Pancreas (tissue), 10 donors: ENCODE data around the gene KMT2D. TPM values are rescaled to one million over a fixed set of nuclear protein-coding genes. Genes with fewer than 3 reads are reported as not detected.

Source experiments
- ATAC-seq, 4 donors: fragments of 200-7000 bp; cut with Tn5 transposase; one replicate each; pipeline versions ENCODE4 v1.8.0 to v1.9.1; 2020; ENCODE audit warnings: mild to moderate bottlenecking in 4 of 4, moderate library complexity in 4 of 4
- DNase-seq, 6 donors: peaks; one replicate each; pipeline ENCODE4 v3.0.0-alpha.2; 2020
- FAIRE-seq: peaks from 2 replicates; lab custom pipeline; 2012; peaks lifted over from hg19 to GRCh38; lab: Jason Lieb, UNC
- H3K27ac ChIP-seq, 4 donors: fragments of 200-600 bp; sonication (generic); 1 replicate in 3 of 4; 2 replicates in 1 of 4; pipeline versions ENCODE4 v1.5.0 to v1.8.0; 2020
- H3K27me3 ChIP-seq, 4 donors: fragments of 200-600 bp; one replicate each; pipeline ENCODE4 v1.8.0; 2021
- H3K36me3 ChIP-seq, 3 donors: fragments of 200-600 bp; sonication (generic) in 1 of 3; one replicate each; pipeline versions ENCODE4 v1.5.0 to v1.8.0; 2020 to 2021
- H3K4me1 ChIP-seq, 3 donors: fragments of 200-600 bp; one replicate each; pipeline ENCODE4 v1.8.0; 2021
- H3K4me3 ChIP-seq, 4 donors: fragments of 200-600 bp; sonication (generic) in 2 of 4; one replicate each; pipeline versions ENCODE4 v1.5.0 to v1.8.0; 2020 to 2021
- H3K9me3 ChIP-seq, 4 donors: fragments of 200-600 bp; one replicate each; pipeline ENCODE4 v1.8.0; 2021
- WGBS, 2 donors: extraction: QIAGEN DNeasy Blood & Tissue Kit; methylation state at CpG; one replicate each; pipeline ENCODE4 v1.1.7; 2013; 5-methylcytosine and 5-hydroxymethylcytosine counted together
- intact Hi-C, 3 donors: fragments of 100-400 bp; cut with DNase I; formaldehyde crosslinking; loops; one replicate each; pipeline versions ENCODE4 v1.11.1 to v1.14.2; 2022
- polyA plus RNA-seq, 2 donors: library from polyadenylated mRNA; stranded (reverse); fragments of 200-250 nt; gene quantifications; one replicate each; pipeline ENCODE4 v1.2.3, GENCODE V29; 2013
- total RNA-seq, 6 donors: library from RNA; stranded (reverse); fragmentation: NEBNext Ultra II Directional in 4 of 6; extraction: Animal tissue kit (Norgen Biotek cat#: 25700) in 4 of 6; gene quantifications; one replicate each; pipeline versions ENCODE4 v1.2.1 to v1.2.4, GENCODE V29; 2021 to 2023
- TF ChIP-seq, protein P1 (sequence below), 4 donors: fragments of 200-600 bp; sonication (generic) in 3 of 4; IDR thresholded peaks; one replicate each; pipeline versions ENCODE4 v1.5.0 to v1.8.0; 2021; ENCODE audit warnings: antibody characterized with exemption in 4 of 4
- donor health status: healthy with polysubstance abuse.
- donor health status: DM: no; HTN: no; CAD: no; lungs with moderate emphysema.
- donor health status: DM: no; HTN: no; CAD: no.
- donor health status: control.
- donor health status: control.
- donor health status: Bipolar disorder and iron deficiency.
- donor health status: DM: yes; HTN: yes; CAD: no.
- donor health status: DM: no; HTN: no; CAD: no.
- donor health status: DM: no; HTN: no; CAD: no.
- donor health status: DM: yes; HTN: yes; CAD: no.

KMT2D gene
- total and polyA plus RNA-seq, 8 donors = 20.0 to 79.3 (median 39.5) TPM

DNA sequence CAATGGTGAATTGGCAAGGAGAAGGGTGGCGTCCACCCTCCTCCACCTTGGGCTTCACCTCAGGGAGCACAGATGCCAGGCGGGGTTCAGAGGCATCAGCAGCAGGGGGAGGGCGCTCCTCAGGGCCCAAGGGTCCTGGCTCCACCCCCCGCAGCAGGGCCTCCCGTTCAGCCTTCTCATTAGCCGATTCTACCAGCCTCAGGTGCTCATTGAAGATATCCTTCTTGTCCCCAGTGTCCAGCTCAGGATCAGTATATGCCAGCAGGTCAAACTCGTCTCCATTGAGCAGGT lies 22.7 kb downstream of the KMT2D start:
- H3K9me3 ChIP-seq = no peaks in the 10 kb centered on the region
- DNase-seq (no peak), ATAC-seq (no peak), FAIRE-seq (no peak)
- H3K36me3 ChIP-seq = peaks cover 20 to 67% (median 27%) of the 10 kb centered on the region in 3 donors
- intact Hi-C loops = no loop called here
- no peak overlapping the region for H3K4me3 ChIP-seq
- no peak overlapping the region for H3K27ac ChIP-seq
- no peaks in the 10 kb centered on the region for H3K27me3 ChIP-seq
- no peaks in the 10 kb centered on the region for H3K4me1 ChIP-seq
- 90 to 92% methylated on average over 7 of the region's 7 CpGs for WGBS, 2 donors
- TF ChIP-seq, protein P1, sequence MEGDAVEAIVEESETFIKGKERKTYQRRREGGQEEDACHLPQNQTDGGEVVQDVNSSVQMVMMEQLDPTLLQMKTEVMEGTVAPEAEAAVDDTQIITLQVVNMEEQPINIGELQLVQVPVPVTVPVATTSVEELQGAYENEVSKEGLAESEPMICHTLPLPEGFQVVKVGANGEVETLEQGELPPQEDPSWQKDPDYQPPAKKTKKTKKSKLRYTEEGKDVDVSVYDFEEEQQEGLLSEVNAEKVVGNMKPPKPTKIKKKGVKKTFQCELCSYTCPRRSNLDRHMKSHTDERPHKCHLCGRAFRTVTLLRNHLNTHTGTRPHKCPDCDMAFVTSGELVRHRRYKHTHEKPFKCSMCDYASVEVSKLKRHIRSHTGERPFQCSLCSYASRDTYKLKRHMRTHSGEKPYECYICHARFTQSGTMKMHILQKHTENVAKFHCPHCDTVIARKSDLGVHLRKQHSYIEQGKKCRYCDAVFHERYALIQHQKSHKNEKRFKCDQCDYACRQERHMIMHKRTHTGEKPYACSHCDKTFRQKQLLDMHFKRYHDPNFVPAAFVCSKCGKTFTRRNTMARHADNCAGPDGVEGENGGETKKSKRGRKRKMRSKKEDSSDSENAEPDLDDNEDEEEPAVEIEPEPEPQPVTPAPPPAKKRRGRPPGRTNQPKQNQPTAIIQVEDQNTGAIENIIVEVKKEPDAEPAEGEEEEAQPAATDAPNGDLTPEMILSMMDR (IDR thresholded peaks at IDR 0.05) = no peak

DNA sequence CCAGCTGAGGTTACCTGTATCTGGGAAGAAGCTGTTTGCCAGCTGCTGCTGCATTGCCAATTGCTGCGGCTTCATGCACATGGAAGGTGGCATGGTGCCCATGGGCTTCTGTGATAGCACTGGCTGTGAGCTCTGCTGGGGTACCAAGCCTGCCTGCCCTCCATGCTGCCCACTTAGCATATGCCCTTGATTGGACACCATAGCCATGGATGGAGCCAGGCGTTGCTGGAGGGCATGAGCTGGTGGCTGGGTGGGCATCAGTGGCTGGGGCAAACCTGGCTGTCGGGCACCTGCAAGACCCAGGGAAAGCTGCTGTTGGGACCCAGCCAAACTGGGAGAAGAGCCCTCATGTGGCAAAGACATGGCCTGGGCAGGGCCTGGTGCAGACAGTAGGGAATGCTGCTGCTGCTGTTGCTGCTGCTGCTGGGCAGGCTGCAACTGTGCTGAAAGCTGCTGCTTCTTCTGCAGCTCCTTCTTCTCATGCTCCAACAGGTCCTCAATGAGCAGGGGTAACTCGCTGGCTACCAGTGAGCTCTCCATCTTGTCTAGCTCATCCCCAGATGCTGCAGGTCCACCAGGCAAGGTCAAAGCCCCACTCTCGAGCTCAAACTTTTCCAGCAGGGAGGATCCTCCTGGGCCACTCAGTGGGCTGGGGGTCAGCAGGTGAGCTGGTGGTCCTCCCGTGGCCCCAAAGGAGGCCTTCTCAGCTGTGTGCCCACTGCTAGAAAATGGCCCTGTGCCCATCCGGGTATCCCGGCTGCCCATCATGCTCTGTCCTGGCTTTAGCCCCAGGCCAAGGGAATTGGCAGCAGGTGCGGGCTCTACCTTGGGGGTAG lies 23.3 kb downstream of the KMT2D start:
- Histone ChIP-seq H3K36me3 (peaks cover 16 to 67% (median 23%) of the 10 kb centered on the region in 3 donors), H3K27me3 (no peaks in the 10 kb centered on the region), H3K27ac (no peak overlapping the region), H3K4me1 (no peaks in the 10 kb centered on the region), H3K9me3 (no peaks in the 10 kb centered on the region), H3K4me3 (no peak overlapping the region)
- TF ChIP-seq, protein P1 (IDR thresholded peaks at IDR 0.05) = no peak
- FAIRE-seq (no peak), ATAC-seq (no peak), DNase-seq (peak in 1 of 6 donors; percentile 46)
- WGBS, 2 donors = 87 to 88% methylated on average over 9 of the region's 9 CpGs
- intact Hi-C loops = no loop called here

DNA sequence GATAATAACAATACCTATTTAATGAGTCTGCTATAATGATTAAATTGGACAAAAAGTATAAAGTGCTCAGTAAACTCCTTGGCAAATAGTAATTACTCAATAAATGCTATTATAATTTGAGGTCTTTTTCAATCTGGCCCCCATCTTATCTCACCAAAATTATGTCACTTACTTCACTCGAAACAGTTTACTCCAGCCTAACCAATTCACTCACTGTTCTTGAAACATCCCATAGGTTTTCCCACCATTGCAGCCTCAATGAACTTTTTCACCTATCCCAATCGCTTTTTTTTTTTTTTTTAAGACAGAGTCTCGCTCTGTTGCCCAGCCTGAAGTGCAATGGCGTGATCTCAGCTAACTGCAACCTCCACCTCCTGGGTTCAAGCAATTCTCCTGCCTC lies 24.6 kb downstream of the KMT2D start:
- no peak overlapping the region for H3K4me3 ChIP-seq
- no peaks in the 10 kb centered on the region for H3K27me3 ChIP-seq
- no peaks in the 10 kb centered on the region for H3K4me1 ChIP-seq
- FAIRE-seq = no peak
- peaks cover 15 to 60% (median 15%) of the 10 kb centered on the region in 3 donors for H3K36me3 ChIP-seq
- intact Hi-C loops = no loop called here
- 85 to 86% methylated on average over 4 of the region's 4 CpGs for WGBS, 2 donors
- H3K27ac ChIP-seq = no peak overlapping the region
- ATAC-seq = no peak
- no peak for DNase-seq
- no peaks in the 10 kb centered on the region for H3K9me3 ChIP-seq
- TF ChIP-seq, protein P1 (IDR thresholded peaks at IDR 0.05) = no peak

DNA sequence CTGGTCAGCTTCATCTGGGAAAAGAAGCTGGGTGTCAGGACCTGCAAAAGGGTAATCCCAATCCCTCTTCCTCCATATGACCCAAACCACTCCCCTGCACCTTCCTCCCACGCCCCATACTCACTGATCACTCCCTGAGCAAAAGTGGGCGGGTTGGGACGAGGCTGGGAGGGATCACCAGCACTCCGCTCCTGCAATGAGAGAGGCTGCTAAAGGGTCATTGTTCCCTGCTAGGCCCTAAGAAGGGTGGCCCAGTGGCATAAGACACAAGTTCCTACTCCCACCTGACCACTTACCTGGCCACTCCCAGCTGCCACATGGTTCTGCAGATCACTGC lies 26.3 kb downstream of the KMT2D start:
- Histone ChIP-seq H3K27me3 (no peaks in the 10 kb centered on the region), H3K4me3 (no peak overlapping the region), H3K4me1 (no peaks in the 10 kb centered on the region), H3K9me3 (no peaks in the 10 kb centered on the region), H3K36me3 (peaks cover 6 to 51% (median 7%) of the 10 kb centered on the region in 3 donors), H3K27ac (no peak overlapping the region)
- TF ChIP-seq, protein P1 (IDR thresholded peaks at IDR 0.05) = no peak
- ATAC-seq (no peak), FAIRE-seq (no peak), DNase-seq (no peak)
- intact Hi-C loops = no loop called here
- 93 to 98% methylated on average over 4 of the region's 4 CpGs for WGBS, 2 donors

DNA sequence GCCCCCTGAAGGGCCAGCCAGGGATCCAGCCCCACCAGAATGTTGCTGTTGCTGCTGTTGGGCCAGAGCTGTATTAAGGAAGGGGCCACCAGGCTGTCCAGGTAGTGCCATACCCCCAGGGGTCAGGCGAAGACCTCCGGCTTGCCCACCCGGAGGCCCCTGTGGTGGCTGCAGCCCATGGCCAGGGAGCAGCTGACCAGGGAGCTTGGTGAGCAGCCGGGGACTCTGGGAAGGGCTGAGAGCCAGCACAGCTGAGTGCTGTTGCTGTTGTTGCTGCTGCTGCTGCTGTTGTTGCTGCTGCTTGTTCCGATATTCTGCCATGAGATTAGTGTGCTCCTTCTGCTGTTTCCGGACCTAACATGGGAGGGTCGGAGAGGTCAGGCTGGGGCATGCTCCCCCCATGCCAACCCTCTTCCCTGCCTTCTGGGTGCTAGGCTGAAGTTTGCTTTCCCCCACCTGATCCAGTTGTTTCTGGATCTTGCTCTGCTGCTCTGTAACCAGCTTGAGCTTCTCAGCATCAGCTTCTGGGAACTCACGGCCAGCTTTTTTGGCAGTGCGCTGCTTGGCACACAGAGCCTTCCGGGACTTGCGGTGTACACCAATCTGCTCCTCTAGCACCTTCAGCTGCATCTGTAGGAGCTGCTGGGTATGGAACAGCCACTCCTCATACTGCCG lies 26.8 kb downstream of the KMT2D start:
- H3K4me3 ChIP-seq = no peak overlapping the region
- no peaks in the 10 kb centered on the region for H3K4me1 ChIP-seq
- DNase-seq (no peak), ATAC-seq (peak in 1 of 4 donors; percentile 3), FAIRE-seq (no peak)
- peaks cover 6 to 46% (median 7%) of the 10 kb centered on the region in 3 donors for H3K36me3 ChIP-seq
- H3K9me3 ChIP-seq = no peaks in the 10 kb centered on the region
- 84 to 86% methylated on average over 12 of the region's 12 CpGs for WGBS, 2 donors
- H3K27ac ChIP-seq = no peak overlapping the region
- intact Hi-C loops = no loop called here
- no peaks in the 10 kb centered on the region for H3K27me3 ChIP-seq
- TF ChIP-seq, protein P1 (IDR thresholded peaks at IDR 0.05) = no peak
